ENCODE measurements around the gene FRK. TPM values are rescaled to one million over a fixed set of nuclear protein-coding genes. Genes with fewer than 3 reads are reported as not detected.

Gene FRK, protein sequence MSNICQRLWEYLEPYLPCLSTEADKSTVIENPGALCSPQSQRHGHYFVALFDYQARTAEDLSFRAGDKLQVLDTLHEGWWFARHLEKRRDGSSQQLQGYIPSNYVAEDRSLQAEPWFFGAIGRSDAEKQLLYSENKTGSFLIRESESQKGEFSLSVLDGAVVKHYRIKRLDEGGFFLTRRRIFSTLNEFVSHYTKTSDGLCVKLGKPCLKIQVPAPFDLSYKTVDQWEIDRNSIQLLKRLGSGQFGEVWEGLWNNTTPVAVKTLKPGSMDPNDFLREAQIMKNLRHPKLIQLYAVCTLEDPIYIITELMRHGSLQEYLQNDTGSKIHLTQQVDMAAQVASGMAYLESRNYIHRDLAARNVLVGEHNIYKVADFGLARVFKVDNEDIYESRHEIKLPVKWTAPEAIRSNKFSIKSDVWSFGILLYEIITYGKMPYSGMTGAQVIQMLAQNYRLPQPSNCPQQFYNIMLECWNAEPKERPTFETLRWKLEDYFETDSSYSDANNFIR
- 0.92 TPM for total RNA-seq

DNA sequence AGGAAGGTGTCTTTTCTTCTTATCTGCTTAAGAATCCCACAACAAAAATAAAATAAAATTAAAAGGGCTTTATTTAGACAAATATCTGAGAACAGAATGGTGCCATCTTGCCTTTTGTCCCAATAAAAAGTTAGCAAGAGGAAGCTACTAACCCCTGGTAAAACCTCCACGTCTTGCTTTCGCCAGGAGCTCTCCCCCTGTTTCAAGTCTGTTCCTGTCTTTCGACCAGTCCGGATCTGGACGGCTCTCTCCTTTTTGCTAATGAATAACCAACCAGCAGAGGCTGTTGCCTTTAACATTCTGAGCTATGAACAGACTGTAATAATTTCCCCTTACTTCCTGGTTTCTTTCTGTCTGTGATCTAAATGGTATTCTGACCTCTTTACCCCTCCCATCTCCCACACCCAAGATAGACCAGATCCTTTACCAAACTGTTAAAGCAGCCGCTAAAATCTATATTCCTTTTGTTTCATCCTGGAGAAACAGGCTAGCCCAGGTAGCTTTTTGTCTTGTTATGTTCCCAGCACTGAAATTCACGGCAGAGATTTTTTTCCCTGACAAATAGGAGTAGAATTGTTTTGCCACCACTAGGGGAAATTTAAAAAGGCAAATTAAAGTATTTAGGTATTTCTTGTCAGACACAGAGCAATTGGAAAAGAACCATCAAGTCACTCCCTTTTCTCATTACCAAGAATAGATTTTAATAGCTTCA, at the start of gene FRK:
Gene FRK (minus strand): TSS at position 320 of the 712 bp plus-strand sequence. CDS start 580 bp downstream, outside the sequence.

DNA sequence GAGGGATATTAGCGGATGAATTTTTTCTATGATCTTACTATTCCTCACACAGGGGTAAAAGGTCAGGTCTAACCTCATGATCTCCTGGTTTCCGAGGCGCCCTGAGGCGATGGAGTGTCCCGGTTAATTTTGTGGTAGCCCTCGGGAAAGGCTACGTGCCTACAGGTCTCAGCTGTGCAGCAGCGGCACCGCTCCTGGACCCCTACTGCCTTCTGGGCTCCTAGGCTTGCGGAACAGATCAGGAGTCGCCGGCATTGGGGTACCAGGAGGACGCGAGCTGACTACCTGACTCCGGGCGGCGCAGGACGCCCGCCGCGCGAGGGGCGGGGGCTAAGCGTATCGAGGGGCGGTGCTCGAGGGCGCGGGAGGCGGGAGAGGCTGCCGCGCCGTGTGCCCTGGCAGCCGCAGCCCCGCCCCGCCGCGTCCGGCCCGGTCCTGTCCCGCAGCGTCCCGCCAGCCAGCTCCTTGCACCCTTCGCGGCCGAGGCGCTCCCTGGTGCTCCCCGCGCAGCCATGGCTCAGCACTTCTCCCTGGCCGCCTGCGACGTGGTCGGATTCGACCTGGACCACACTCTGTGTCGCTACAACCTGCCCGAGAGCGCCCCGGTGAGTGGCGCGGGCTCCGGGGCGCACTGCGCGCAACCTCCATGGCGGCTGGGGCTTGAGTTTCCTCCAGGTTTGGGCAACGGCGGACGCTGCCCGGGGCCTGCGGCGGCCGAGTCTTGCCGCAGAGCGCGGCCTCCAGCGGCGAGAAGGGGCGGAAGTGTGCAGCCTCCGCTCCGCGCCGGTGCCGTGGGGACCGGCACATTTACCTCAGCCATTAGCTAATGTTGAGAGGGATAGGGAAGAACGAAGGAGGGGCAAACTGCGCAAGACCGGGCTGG, 40.0 kb upstream of the FRK start, which contains the start of gene NT5DC1:
Gene NT5DC1 (plus strand): TSS at position 435 of the 883 bp plus-strand sequence. CDS start 78 bp downstream, at position 513.

Other genes with a start within 250 kb of the FRK start
- gene NT5DC1, start 40.0 kb upstream of the FRK start, total RNA-seq: 6.5 TPM
- not detected for gene COL10A1, start 65.2 kb upstream of the FRK start, total RNA-seq
- gene TSPYL4, start 193.2 kb upstream of the FRK start, total RNA-seq: 104 TPM
- gene TSPYL1, start 219.0 kb upstream of the FRK start, total RNA-seq: 176 TPM

Measured in diencephalon (tissue), 1 donor.